NCI-H2196 (cell line): ENCODE data around the gene RPS17.

Experiments
- DNase-seq: peaks from one replicate; lab custom pipeline; 2025; ENCODE audit not compliant: unreplicated experiment; lab: John Stamatoyannopoulos, UW

The RPS17 gene

DNA sequence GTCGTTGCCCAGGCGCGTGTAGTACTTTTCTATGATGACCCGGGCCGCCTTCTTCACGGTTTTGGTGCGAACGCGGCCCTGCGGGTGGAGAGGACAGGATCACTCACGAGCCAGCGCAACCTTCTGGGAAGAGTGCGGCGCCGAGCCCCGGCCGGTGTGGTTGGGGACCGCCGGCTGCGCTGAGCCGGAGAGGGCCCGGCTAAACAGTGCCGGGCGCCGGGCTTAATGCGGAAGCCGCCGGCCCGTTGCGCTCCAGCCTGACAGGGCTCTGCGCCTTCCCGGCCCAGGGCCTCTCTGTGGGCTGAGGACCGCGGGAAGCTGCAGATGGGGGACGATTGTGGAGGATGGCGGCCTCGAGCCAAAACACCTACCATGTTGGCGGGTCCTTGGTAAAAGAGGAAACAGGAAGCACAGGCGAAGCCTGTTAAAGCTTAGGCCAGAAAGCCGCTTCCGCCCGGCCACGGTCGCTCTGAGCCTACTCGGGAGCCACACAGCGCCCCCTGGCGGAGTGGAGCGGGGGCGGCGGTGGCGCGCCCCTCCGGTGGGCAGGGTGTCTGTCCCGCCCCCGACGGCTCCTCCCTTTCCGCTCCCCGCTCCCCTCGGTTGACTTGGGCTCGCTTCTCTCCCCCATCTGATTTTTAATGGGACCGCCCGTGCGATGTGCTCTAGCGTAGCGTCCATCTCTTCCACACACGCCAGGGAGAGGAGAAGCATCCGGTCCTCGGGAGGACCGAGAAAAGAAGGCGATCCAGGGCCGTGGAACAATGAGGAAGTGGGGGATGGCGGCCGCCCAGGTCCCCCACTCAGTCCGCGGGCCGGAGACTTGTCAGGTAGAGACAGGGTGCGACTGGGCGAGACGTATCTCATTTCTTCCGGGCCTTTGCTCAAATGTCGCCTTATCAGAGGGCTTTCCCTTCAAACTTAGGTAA lies at the start of gene RPS17:
TSS of gene RPS17 (minus strand) at position 403 of the 929 bp plus-strand sequence. CDS start at position 374, 29 bp downstream.
- DNase-seq = no peak

- DNase-seq = no peak
Measured at GRCh38 chr15:82587805-82588204, 47.5 kb upstream of the RPS17 start.

GRCh38 chr15:82585072-82585471 lies 44.8 kb upstream of the RPS17 start:
- no peak for DNase-seq

DNA sequence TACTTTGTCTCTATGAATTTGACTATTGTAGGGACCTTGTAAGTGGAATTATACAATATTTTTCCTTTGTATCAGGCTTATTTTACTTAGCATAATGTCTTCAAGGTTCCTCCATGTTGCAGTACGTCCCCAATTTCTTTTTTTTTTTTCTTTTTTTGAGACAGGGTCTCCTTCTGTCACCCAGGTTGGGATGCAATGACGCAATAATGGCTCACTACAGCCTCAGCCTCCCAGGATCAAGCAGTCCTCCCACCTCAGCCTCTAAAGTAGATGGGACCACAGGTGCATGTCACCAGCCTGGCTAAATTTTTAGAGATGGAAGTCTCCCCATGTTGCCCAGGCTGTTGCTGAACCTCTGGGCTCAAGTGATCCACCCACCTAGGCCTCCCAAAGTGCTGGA lies 40.5 kb upstream of the RPS17 start:
- no peak for DNase-seq

DNA sequence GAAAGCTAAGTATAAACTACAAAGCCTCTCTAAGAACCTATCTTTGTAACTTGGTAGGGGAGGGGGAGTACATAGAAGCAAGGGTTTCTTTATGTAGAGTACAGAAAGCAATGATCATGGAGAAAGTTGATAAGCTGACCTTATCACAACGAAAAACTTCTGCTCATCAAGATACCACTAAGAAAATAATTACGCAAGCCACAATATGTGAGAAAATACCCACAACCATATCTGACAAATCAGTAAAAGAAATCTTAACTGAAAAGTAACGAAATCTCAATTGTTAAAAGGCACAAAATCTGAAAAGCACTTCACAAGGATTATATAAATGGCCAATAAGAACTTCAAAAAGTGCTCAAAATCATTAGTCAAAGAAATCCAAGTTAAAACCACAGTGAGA lies 35.1 kb upstream of the RPS17 start:
- no peak for DNase-seq

DNA sequence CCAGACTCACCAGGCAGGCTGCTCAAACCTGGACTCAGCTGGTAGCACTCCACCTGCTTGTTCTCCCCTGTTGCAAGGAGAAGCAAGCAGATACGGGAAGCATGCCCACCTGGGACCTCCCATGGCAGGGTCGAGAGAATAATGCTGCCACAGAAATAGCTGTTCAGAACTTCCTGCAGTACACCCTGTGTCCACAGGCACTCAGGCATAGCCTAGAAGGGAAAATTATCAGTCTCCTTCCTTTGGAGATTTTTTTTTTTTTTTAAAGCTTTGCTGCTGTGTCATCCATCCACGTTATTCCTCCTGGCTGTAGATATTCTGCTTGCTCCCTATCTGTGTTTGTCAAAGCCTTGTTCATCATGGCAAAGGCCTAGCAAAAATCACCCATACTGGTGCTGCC lies 32.7 kb upstream of the RPS17 start:
- DNase-seq = no peak

DNA sequence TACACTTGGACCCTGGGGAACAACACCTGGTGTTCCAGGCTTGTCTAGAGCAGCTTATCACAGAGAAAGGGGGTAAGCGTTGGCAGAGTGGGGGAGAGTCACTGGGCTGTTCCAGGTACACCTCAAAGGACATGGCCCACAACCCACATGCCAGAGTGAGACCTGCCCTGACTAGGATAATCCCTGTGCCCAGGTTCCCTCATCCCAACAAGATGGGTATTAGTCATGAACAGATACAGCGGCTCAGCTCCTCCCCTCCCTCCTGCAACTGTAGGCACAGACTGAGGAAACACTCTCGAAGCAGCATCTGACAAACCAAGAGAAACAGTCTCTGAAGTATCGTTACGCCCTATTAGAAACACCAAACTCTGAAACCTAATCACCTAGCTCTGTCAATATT lies 32.1 kb upstream of the RPS17 start:
- peak; percentile 7 for DNase-seq

- DNase-seq = peak; percentile 40
Measured at GRCh38 chr15:82571722-82572222, 31.5 kb upstream of the RPS17 start.

- no peak for DNase-seq
Measured at GRCh38 chr15:82570721-82571508, 30.7 kb upstream of the RPS17 start.

- DNase-seq = no peak
Measured at GRCh38 chr15:82569834-82570233, 29.6 kb upstream of the RPS17 start.

DNA sequence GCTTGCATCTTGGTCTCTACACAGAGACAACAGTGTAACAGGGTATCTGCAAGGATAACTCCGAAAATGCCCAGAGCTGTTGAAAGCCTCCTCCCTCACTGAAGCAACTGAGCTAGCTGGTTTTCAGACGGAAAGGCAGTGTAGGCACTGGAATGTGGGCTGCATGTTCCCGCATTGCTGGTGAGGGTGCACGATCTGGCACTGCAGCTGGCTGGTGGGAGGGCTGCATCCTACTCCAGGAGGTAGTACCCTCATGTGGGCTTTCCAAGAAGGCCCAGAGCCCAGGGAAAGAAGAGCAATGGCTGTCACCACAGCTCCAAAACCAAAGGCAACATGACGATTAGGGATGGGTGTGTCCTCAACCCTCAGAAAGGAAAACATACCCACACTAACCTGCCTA lies 28.7 kb upstream of the RPS17 start:
- DNase-seq = no peak

DNA sequence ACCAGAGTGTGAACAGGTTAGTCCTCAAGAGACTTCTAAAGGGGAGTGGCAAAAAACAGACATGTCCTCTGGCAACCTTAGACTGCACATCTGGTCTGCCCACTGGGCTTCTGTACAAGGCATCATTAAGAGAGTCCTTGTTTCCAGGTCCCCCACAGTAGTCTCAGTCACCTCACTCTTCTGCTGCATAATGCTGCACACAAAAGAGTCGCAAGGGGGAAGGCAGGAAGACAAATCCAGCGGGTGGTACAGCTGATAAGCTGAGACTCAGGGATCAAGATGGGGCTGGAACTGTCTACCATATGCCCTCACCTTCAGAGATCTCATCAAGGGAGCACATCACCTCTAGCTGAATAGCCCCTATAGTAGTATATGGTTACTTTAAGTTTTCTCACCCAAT lies 27.4 kb upstream of the RPS17 start:
- no peak for DNase-seq

DNA sequence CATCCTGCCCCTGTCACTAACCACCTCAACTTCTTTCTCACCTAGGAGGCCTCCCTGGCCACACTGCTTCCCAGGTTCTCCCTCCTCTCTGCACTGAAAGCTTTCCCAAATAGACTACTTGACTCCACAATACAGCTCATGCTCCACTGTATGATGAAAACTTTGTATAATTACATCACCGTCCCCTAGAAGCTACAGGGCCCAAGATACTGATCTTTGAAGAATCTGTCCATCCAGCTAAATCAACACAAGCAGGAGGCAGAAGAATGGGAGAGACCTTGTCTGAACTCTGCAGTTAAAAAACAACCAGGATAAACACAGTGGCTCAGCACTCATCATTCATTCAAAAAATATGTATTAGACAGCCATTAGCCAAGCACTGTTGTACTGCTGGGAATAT lies 26.4 kb upstream of the RPS17 start:
- DNase-seq = no peak

GRCh38 chr15:82558502-82558901 lies 18.2 kb upstream of the RPS17 start:
- no peak for DNase-seq

- no peak for DNase-seq
Measured at GRCh38 chr15:82556315-82557035, 16.2 kb upstream of the RPS17 start.

DNA sequence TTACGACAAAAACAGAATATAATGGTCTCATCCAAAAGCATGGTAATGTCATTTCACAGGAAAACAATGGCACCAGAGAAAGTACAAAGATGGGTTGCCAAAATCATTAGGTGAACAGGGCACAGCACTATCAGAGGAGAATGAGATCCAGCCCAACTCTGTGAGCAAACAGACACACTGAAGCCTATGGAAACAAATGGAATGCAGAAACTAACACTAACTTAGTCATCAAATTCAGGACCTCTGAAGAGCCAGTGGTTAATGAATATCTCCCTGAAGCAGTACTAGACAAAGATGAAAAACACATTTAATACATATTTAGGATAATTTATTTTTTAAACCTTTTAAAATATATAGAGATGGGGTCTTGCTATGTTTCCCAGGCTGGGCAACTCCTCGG lies 14.6 kb upstream of the RPS17 start:
- no peak for DNase-seq

DNA sequence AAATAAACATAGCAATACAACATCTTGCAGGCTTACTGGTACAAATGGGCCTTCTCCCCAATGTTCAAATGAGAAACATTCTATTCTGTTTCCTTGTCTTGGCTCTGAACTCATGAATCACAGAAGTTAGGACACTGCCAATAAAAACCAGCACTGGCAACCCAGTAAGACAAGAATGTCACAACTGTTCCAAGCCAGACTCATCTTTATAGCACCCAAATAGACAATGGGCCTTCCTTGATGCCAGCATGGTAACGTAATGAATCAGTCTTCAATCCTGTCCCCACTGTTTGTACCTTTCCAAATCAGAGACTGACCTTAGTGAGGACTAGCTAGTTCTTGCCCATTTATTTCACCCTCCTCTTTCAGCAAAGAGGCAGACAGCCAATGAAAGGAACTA lies 14.1 kb upstream of the RPS17 start:
- DNase-seq = no peak

GRCh38 chr15:82553846-82554245 lies 13.6 kb upstream of the RPS17 start:
- DNase-seq = no peak

- no peak for DNase-seq
Measured at GRCh38 chr15:82552861-82553260, 12.6 kb upstream of the RPS17 start.

- no peak for DNase-seq
Measured at GRCh38 chr15:82551646-82552247, 11.5 kb upstream of the RPS17 start.

DNA sequence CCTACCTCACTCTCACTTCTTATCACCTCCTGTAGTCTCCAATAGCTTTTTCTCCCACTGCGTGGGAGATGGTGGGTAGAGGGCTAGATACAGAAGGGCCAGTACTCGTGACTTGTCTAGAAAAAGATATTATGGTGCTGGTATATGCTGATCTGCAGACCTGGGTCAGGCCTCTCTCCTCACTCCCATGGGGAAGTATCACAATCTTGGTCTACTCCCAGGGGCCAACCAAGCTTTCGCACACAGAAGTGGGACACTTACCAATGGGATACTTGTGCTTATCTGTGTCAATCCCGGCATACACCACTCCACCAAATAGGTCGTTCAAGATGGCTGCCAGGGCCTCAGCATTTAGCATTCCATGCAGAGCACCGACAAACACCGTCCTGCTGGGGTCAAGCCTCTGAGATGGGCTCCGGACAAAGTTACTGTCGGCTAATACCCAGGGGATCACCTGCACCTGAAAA lies 9.0 kb upstream of the RPS17 start:
- no peak for DNase-seq
